Measurements from ENCODE around the gene IGSF22.

DNA sequence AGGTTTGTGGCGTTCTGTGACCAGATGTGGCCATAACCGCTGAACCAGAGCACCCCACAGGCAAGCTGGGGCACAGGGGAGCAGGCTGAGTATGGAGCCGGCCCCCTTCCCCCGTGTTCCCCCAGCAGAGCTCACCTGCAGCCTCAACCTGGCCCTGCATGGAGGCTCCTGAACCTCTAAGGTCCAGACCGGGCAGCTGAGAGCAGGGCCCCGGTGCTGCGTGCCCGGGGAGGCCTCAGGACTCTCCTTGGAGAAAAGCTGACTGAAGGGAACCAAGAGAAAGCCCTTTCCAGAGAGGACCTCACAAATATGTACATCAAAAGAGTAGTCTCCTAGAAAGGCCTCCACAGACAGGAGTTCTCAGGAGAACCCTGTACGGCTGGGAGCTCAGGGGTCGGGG is 17.4 kb upstream of the IGSF22 start:
- no peak for TF ChIP-seq LARP7 (IDR thresholded peaks at IDR 0.05)
- TF ChIP-seq ZFPM2 (CRISPR knock-in tag; IDR thresholded peaks at IDR 0.05) = no peak

All from K562 (cell line).